ENCODE data around the gene MET.

DNA sequence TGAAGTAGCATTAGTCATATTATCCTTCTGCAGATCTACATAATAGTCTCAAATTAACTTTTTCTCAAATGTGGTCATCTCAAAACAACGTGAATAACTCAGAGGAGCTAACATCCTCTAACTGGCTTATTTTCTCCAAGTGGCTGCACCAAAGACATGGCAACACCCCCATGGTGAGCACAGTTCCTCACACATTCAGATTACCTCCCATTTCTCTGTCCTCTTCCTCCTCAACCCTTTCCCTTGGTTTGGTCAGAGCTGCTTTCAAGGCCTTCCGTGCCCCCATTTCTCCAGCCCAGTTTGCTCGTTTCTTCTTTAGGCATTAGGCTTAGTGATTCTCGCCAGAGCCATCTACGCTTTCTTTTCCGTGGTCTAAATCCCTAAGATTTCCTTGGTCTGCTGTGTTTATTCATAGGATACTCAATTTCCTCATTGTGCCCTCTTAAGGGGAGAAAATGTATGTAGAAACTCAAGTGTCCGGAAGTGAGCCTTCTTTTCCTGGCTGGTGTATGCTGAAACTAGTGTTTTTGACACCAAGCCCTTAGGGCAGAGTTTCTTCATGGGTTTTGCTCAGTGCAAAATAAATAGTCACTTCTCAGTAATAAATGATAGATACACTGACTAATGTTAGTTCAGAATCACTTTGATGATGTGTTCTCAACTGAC, 2.6 kb downstream of the MET start:
- TF ChIP-seq ZNF223 (tag by site-specific recombination; IDR thresholded peaks at IDR 0.05) (no peak), YY1 (tag by site-specific recombination; IDR thresholded peaks at IDR 0.05) (no peak), ZNF629 (tag by site-specific recombination; IDR thresholded peaks at IDR 0.05) (no peak), ZBTB8A (tag by site-specific recombination; IDR thresholded peaks at IDR 0.05) (peak; percentile 55), ZNF747 (tag by site-specific recombination; IDR thresholded peaks at IDR 0.05) (no peak), YY2 (tag by site-specific recombination; IDR thresholded peaks at IDR 0.05) (no peak)
- TF ChIP-seq, protein P1, sequence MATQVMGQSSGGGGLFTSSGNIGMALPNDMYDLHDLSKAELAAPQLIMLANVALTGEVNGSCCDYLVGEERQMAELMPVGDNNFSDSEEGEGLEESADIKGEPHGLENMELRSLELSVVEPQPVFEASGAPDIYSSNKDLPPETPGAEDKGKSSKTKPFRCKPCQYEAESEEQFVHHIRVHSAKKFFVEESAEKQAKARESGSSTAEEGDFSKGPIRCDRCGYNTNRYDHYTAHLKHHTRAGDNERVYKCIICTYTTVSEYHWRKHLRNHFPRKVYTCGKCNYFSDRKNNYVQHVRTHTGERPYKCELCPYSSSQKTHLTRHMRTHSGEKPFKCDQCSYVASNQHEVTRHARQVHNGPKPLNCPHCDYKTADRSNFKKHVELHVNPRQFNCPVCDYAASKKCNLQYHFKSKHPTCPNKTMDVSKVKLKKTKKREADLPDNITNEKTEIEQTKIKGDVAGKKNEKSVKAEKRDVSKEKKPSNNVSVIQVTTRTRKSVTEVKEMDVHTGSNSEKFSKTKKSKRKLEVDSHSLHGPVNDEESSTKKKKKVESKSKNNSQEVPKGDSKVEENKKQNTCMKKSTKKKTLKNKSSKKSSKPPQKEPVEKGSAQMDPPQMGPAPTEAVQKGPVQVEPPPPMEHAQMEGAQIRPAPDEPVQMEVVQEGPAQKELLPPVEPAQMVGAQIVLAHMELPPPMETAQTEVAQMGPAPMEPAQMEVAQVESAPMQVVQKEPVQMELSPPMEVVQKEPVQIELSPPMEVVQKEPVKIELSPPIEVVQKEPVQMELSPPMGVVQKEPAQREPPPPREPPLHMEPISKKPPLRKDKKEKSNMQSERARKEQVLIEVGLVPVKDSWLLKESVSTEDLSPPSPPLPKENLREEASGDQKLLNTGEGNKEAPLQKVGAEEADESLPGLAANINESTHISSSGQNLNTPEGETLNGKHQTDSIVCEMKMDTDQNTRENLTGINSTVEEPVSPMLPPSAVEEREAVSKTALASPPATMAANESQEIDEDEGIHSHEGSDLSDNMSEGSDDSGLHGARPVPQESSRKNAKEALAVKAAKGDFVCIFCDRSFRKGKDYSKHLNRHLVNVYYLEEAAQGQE (tag by site-specific recombination; IDR thresholded peaks at IDR 0.05), result no peak
- TF ChIP-seq, protein P2, sequence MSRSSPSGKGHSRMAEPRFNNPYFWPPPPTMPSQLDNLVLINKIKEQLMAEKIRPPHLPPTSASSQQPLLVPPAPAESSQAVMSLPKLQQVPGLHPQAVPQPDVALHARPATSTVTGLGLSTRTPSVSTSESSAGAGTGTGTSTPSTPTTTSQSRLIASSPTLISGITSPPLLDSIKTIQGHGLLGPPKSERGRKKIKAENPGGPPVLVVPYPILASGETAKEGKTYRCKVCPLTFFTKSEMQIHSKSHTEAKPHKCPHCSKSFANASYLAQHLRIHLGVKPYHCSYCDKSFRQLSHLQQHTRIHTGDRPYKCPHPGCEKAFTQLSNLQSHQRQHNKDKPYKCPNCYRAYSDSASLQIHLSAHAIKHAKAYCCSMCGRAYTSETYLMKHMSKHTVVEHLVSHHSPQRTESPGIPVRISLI (tag by site-specific recombination; IDR thresholded peaks at IDR 0.05), result no peak

Measured in HEK293 (cell line).